ENCODE measurements around the gene CCDC66.
"Not testable (repeated sequence)": the region's sequence is repeated elsewhere in the genome, so short reads cannot be mapped to it uniquely, and the experiment has no call there.

The CCDC66 gene

GRCh38 chr3:56556908-56557830 is at the start of gene CCDC66:
Gene CCDC66 (plus strand): TSS chr3:56557175. CDS start chr3:56557243, 68 bp downstream.
- H3K27me3 Mint-ChIP-seq: no peaks in the 10 kb centered on the region
- peaks cover 4% of the 10 kb centered on the region for H3K9me3 Mint-ChIP-seq
- H3K4me3 Mint-ChIP-seq: peak within 1 kb of the TSS; percentile 95
- peak within 1 kb of the TSS; percentile 97 for H3K27ac Mint-ChIP-seq
- peak; percentile 100 for ATAC-seq
- peaks cover 17% of the 10 kb centered on the region for H3K36me3 Mint-ChIP-seq
- peaks cover 32% of the 10 kb centered on the region for H3K4me1 Mint-ChIP-seq

- no peak overlapping the region for H3K4me3 Mint-ChIP-seq
- ATAC-seq: no peak
- peaks cover 30% of the 10 kb centered on the region for H3K27me3 Mint-ChIP-seq
- H3K27ac Mint-ChIP-seq: no peak overlapping the region
- no peaks in the 10 kb centered on the region for H3K4me1 Mint-ChIP-seq
- no peaks in the 10 kb centered on the region for H3K36me3 Mint-ChIP-seq
- H3K9me3 Mint-ChIP-seq: peaks cover 2% of the 10 kb centered on the region
Measured at GRCh38 chr3:56519641-56520040, 37.3 kb upstream of the CCDC66 start.

GRCh38 chr3:56522374-56522773 is 34.6 kb upstream of the CCDC66 start:
- ATAC-seq: no peak
- H3K36me3 Mint-ChIP-seq: no peaks in the 10 kb centered on the region
- no peaks in the 10 kb centered on the region for H3K4me1 Mint-ChIP-seq
- no peak overlapping the region for H3K4me3 Mint-ChIP-seq
- H3K9me3 Mint-ChIP-seq: peaks cover 2% of the 10 kb centered on the region
- H3K27ac Mint-ChIP-seq: no peak overlapping the region
- H3K27me3 Mint-ChIP-seq: peaks cover 22% of the 10 kb centered on the region

- no peak for ATAC-seq
- Mint-ChIP-seq H3K4me1 (no peaks in the 10 kb centered on the region), H3K9me3 (no peaks in the 10 kb centered on the region), H3K27ac (no peak overlapping the region), H3K27me3 (peaks cover 16% of the 10 kb centered on the region), H3K36me3 (no peaks in the 10 kb centered on the region), H3K4me3 (no peak overlapping the region)
Measured at GRCh38 chr3:56525291-56525690, 31.7 kb upstream of the CCDC66 start.

- H3K27me3 Mint-ChIP-seq: peaks cover 14% of the 10 kb centered on the region
- no peak for ATAC-seq
- no peaks in the 10 kb centered on the region for H3K36me3 Mint-ChIP-seq
- H3K4me1 Mint-ChIP-seq: no peaks in the 10 kb centered on the region
- H3K9me3 Mint-ChIP-seq: peaks cover 9% of the 10 kb centered on the region
- no peak overlapping the region for H3K4me3 Mint-ChIP-seq
- no peak overlapping the region for H3K27ac Mint-ChIP-seq
Measured at GRCh38 chr3:56536735-56537134, 20.2 kb upstream of the CCDC66 start.

- no peak for ATAC-seq
- peaks cover 10% of the 10 kb centered on the region for H3K9me3 Mint-ChIP-seq
- no peaks in the 10 kb centered on the region for H3K36me3 Mint-ChIP-seq
- no peaks in the 10 kb centered on the region for H3K4me1 Mint-ChIP-seq
- H3K27ac Mint-ChIP-seq: no peak overlapping the region
- peaks cover 41% of the 10 kb centered on the region for H3K27me3 Mint-ChIP-seq
- H3K4me3 Mint-ChIP-seq: no peak overlapping the region
Measured at GRCh38 chr3:56547486-56547885, 9.5 kb upstream of the CCDC66 start.

GRCh38 chr3:56557831-56558170 is 826 bp downstream of the CCDC66 start:
- Mint-ChIP-seq H3K9me3 (no peaks in the 10 kb centered on the region), H3K36me3 (peaks cover 17% of the 10 kb centered on the region)
- ATAC-seq: no peak

GRCh38 chr3:56573501-56573900 is 16.5 kb downstream of the CCDC66 start:
- no peak overlapping the region for H3K4me3 Mint-ChIP-seq
- H3K9me3 Mint-ChIP-seq: peaks cover 2% of the 10 kb centered on the region
- no peaks in the 10 kb centered on the region for H3K27me3 Mint-ChIP-seq
- peaks cover 16% of the 10 kb centered on the region for H3K4me1 Mint-ChIP-seq
- H3K27ac Mint-ChIP-seq: no peak overlapping the region
- no peak for ATAC-seq
- H3K36me3 Mint-ChIP-seq: peaks cover 71% of the 10 kb centered on the region

More at GRCh38 chr3:56557831-56558170, 826 bp downstream of the CCDC66 start:
- peaks cover 32% of the 10 kb centered on the region for H3K4me1 Mint-ChIP-seq
- peak overlapping the region; percentile 97 for H3K27ac Mint-ChIP-seq
- H3K27me3 Mint-ChIP-seq: no peaks in the 10 kb centered on the region
- H3K4me3 Mint-ChIP-seq: peak overlapping the region; percentile 95

- H3K27me3 Mint-ChIP-seq, H3K27ac Mint-ChIP-seq, H3K9me3 Mint-ChIP-seq, H3K4me3 Mint-ChIP-seq, ATAC-seq: not testable (repeated sequence)
- Mint-ChIP-seq H3K36me3 (peaks cover 64% of the 10 kb centered on the region), H3K4me1 (peaks cover 18% of the 10 kb centered on the region)
Measured at GRCh38 chr3:56581941-56582340, 25.0 kb downstream of the CCDC66 start.

GRCh38 chr3:56584275-56584674 is 27.3 kb downstream of the CCDC66 start:
- not testable (repeated sequence) for H3K9me3 Mint-ChIP-seq, H3K27me3 Mint-ChIP-seq, H3K27ac Mint-ChIP-seq, H3K4me1 Mint-ChIP-seq, ATAC-seq, H3K4me3 Mint-ChIP-seq
- H3K36me3 Mint-ChIP-seq: peaks cover 40% of the 10 kb centered on the region

GRCh38 chr3:56590814-56591213 is 33.8 kb downstream of the CCDC66 start:
- H3K36me3 Mint-ChIP-seq: peaks cover 27% of the 10 kb centered on the region
- ATAC-seq: no peak
- H3K4me1 Mint-ChIP-seq: no peaks in the 10 kb centered on the region
- no peaks in the 10 kb centered on the region for H3K27me3 Mint-ChIP-seq
- no peaks in the 10 kb centered on the region for H3K9me3 Mint-ChIP-seq
- no peak overlapping the region for H3K27ac Mint-ChIP-seq
- no peak overlapping the region for H3K4me3 Mint-ChIP-seq

GRCh38 chr3:56591262-56591661 is 34.3 kb downstream of the CCDC66 start:
- ATAC-seq: no peak
- H3K4me3 Mint-ChIP-seq: no peak overlapping the region
- no peak overlapping the region for H3K27ac Mint-ChIP-seq
- peaks cover 32% of the 10 kb centered on the region for H3K36me3 Mint-ChIP-seq
- no peaks in the 10 kb centered on the region for H3K27me3 Mint-ChIP-seq
- H3K4me1 Mint-ChIP-seq: no peaks in the 10 kb centered on the region
- H3K9me3 Mint-ChIP-seq: no peaks in the 10 kb centered on the region

GRCh38 chr3:56593455-56594158 is 36.6 kb downstream of the CCDC66 start:
- no peak for ATAC-seq
- Mint-ChIP-seq H3K4me3 (no peak overlapping the region), H3K27me3 (no peaks in the 10 kb centered on the region), H3K4me1 (peaks cover under 1% of the 10 kb centered on the region), H3K36me3 (peaks cover 54% of the 10 kb centered on the region), H3K27ac (no peak overlapping the region), H3K9me3 (no peaks in the 10 kb centered on the region)

GRCh38 chr3:56595975-56596840 is 39.2 kb downstream of the CCDC66 start:
- H3K4me1 Mint-ChIP-seq: peaks cover 15% of the 10 kb centered on the region

GRCh38 chr3:56608479-56608878 is 51.5 kb downstream of the CCDC66 start:
- not testable (repeated sequence) for H3K4me3 Mint-ChIP-seq, ATAC-seq, H3K27me3 Mint-ChIP-seq, H3K27ac Mint-ChIP-seq
- H3K4me1 Mint-ChIP-seq: peaks cover 32% of the 10 kb centered on the region
- peaks cover 99% of the 10 kb centered on the region for H3K36me3 Mint-ChIP-seq
- peaks cover 15% of the 10 kb centered on the region for H3K9me3 Mint-ChIP-seq

More at GRCh38 chr3:56595975-56596840, 39.2 kb downstream of the CCDC66 start:
- H3K27me3 Mint-ChIP-seq: no peaks in the 10 kb centered on the region
- H3K27ac Mint-ChIP-seq: no peak overlapping the region
- ATAC-seq: no peak
- H3K36me3 Mint-ChIP-seq: peaks cover 80% of the 10 kb centered on the region
- peaks cover under 1% of the 10 kb centered on the region for H3K9me3 Mint-ChIP-seq
- no peak overlapping the region for H3K4me3 Mint-ChIP-seq

All from stimulated activated memory B cell treated with anti-CD40 and anti-IgM and Interleukin-4, amounts not matched to agents 10 μg/mL and 1 μg/mL and 100 μg/mL, for 72 hours (primary cell).